ENCODE measurements around the gene GBGT1.
A peak's percentile ranks its signal among the peaks of the same experiment; 100 is the strongest.

Gene GBGT1

DNA sequence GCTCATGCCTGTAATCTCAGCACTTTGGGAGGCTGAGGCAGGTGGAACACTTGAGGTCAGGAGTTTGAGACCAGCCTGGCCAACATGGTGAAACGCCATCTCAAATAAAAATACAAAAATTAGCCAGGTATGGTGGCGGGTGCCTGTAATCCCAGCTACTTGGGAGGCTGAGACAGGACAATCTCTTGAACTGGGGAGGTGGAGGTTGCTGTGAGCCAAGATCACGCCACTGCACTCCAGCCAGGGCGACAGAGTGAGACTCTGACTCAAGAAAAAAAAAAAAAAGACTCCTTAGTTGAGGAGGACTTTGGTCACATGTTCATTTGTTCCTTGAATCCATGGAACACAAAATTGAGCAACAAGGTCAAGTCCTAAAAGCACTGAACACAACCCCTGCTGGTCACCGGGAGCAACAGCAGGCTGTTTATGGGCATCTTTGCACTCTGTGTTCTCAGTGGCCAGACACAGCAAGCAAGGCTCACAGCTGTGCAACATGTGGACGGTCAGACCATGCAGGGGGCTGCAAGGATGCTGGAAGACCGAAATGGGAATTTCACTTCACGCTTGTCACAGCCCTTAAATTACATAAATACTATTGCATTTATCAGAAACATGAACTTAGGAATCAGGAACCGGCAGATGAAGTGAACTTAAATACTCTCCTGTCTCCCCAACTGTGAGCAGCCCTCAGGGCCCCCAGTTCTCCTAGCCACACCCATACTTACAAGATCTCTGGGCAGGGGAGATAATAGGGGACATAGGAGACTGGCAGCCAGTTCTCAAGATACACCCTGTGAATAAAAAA is 2.8 kb downstream of the GBGT1 start:
- peak; percentile 8 to 69 (median 42) for DNase-seq

DNA sequence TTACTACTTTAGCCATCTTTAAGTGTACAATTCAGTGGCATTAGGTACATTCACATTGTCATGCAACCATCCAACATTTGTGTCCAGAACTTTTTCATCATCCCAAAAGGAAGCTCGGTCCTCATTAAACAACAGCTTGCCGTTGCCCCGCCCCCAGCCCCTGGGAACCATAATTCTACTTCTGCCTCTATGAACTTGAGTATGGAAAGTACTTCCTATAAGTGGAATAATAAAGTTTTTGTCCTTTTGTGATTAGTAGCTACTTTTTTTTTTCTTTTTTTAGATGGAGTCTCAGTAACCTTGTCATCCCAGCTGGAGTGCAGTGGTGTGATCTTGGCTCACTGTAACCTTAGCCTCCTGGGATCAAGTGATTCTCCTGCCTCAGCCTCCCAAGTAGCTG is 5.0 kb downstream of the GBGT1 start:
- no peak for DNase-seq

DNA sequence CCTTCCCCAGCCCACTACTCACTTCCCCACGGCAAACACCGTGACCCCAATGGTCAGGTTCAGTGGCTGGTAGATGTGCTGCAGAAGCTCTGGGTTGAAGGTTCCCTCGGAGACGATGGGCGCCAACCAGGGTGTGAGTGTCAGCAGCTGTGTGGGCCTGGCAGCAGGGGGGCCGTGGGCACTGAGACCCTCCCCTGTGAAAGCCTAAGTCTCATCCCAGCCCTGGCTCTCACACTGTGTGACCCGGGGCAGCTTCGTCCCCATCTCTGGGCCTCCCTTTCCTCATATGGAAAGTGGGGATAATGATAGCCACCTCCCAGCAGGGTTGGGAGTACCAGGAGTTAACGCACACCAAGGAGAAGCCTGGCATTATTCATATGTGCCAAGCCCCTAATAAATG is 8.6 kb downstream of the GBGT1 start:
- DNase-seq: no peak

DNA sequence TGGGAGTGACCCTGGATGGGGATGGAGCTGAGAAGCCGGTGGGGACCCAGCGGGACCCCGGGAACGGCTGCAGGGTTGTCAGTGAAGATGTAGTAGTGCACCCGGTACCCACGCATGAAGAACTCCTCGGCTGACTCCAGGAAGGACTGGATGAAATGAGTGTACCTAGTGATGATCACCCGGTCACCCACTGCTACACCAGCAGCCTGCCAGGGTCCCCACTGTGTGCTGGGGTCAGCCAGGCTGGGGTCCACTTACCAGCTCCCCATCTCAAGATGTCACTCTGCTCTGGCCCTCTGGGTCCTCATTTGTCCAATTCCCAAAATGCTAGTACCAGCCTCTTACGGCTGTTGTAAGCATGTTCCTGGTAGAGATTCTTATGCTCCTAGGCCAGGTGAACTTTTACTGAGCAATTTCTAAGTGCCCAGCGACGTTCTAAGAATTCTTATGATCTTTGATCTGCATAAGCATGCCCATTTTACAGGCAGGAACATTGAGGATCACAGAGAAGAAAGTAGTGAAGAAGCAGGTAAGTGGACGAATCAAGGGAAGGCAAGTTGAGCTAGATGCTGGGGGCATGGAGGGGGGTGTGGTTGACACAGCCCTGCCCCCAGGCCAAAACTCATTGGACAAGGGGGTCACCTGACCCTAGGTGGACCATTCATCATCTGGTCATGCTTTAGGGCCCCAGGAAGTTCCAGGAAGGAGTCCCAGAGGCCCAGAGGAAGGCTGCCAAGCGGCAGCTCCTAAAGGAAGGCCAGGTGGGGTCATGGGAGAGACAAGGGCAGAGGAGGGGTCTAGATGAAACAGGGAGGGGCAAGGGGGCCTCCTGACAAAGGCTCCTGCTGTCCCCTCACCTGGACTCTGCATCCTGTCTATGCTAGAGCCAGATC is 9.4 kb downstream of the GBGT1 start:
- no peak for DNase-seq

DNA sequence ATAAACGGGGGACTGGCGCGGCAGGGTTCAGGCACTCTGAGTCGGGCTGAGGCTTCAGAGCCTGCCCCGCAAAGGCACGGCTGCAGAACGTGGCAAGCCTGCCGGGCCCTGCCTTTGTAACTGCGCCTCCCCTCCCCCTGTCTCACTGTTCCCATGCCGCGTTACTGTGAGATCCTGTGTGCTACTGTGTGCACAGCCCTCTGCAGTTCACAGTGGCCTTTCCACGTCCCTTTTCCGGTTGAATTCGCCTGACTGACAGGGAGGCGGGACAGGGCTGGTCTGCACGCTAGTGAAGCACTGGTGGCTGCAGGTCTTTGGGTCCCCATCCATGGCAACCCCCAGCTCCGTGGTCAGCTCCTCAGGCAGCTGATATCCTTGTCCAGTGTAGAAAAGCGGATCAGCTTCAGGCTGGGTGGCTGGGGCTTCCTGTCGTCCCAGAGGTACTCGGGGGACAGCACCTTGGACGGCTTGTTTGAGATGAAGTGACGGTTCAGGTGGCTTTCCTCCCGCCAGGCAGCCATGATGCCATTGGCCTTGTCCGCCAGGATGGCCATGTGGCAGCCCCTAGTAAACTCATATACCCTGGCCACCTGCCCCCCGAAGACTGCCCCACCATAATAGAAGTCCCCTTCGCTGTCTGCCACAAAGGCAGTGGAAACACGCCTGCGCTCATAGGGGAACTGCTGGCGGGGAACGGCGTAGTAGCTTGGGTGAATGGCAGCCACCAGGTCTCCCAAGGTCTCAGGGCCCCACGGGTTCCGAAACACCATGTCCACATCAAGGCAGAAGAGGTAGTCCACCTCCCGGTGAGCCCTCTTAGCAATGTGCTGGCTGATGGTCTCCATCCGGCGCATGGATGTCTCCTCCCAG is 10.3 kb downstream of the GBGT1 start:
- no peak for DNase-seq

DNA sequence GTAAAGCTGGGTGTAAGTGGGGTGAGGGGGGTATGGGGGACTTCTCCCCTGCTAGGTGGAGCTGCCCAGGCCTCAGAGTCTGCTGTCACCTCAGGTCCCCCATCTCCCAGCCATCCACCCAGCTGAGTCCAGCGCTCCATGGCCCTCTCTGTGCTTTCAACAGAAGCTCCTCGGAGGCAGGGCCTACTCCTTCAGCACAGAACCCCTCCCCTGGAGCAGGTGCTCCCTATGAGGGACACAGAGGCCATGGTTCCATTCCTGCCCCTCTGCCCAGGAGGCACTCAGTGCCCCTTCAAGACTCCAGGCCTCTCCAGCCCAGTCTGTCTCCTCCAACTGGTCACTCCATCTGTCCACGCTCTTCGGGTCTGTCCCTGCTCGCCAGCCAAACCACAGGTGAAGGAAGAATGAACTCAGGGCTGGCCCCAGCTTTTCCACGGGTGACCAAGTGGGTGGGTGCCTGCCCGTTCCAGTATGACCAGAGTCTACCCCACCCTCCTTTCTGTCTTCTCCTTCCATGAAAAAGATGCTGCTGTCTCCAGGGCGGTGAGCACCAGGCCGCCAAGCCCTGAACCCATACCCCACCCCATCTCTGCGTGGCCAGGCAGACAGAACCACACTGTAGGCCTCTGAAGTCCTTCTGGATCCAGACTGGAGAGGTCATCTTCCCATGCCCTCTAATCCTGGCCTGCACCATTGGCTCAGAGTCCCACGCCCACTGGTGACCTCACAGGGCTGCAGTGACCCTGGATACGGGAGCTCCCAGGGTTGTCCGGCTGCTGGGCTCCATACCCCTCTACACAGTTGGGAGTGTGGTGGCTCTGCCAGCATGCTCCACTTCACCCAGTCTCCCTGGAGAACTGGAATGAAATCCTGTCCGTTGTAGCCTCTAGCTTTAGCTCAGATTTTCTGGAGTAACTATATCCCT is 11.9 kb downstream of the GBGT1 start:
- no peak for DNase-seq

DNA sequence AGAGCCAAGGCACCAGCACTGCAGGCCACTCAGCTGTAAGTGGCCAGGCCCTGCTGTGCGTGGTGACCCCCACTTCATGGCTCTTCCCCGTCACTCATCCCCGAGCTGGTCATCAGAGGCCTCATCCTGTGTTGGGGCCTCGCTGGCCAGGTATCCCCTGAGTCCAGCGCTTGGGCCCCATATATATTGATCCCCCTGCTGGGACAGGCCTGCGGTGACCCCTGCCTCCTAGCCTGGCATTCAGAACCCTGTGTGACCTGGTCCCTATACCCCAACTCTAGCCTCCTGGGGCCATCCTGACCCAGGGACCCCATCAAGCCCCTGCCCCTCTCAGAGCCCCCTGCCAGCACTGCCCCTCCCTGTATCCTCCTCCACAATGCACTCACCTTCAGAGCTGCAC is 12.7 kb downstream of the GBGT1 start:
- DNase-seq: no peak

DNA sequence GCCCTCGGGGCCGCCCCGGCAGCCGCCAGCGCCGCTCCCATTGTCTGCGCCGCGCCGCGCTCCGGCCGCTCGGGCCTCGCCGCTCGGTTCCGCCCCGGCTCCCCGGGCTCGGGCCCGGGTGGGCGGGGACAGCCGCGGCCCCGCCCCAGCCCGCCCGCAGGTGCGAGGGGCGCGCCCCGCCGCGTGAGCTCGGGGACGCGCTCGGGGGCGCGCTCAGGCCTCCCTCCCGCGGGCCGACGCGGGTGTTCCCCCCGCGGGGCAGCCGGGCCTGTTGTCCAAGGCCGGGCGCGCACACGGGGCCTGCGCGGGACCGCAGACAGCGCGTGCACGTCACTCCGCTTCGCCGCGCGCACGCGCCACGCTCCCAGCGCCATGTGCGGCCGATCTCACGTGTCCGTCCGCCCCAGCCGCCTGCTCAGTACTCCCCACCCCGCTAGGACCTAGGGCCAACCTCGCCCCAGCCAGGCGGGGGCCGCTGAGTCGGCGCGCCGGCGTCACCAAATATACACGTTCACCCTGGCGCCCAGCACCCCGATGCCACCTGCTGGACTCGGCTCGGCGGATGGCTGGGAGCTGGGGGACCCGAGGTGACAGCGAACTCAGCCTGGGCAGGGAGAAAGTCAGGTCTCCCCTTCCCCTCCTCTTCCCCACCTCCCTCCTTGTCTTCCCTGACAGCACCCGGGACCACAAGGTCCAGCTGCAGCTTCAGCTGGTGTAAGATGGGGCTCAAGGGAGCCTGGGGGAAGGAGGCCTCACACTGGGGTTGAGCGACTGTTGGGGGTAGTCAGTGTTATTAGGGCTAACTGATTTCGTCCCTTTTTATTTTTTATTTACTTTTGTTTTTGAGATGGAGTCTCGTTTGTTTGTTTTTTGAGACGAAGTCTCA is 14.3 kb downstream of the GBGT1 start:
- peak; percentile 90 to 97 (median 96) for DNase-seq

DNA sequence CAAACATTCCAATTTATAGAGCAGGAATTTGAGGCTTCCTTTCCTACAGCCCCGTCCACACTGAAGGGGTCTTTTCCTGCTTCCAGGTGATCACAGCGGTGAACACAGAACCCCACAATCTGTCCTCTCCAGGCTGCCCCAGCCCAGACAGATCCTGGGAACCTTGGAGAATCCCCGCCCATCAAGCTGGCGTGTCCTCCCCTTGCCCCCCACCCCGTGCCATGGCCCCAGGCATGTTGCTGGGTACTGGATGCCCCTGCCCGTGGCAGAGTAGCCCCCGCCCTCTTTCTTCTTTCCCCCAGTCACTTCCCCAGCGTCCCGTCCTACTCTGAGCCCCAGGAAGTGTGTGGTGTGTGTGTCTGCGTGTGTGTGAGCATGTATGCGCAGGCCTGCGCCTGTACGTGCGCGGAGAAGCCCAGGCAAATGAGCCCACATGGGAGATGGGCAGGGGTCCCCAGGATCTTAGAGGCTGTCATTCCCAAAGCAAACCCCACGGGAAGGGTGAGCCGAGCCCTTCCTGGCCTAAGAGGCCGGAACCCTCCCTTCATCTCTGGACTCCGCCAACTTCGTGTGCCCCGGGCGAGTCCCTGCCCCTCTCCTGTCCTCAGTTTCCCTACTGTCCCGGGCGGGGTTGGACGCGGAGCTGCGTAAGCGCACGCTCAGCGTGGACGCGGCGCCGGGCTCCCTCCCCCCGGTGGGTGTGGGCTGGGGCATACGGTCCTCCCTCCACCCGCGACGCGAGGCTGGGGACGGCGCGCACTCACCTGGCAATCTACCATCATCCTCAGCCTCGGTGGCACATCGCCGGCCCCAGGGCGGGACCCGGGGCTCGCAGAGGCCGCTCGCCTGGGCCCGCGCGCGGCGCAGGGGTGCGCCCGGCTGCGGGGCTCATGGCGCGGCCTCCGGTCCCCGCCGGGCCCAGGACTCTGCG is 15.2 kb downstream of the GBGT1 start:
- peak in 2 of 3 experiments; percentile 72 to 77 for DNase-seq

DNA sequence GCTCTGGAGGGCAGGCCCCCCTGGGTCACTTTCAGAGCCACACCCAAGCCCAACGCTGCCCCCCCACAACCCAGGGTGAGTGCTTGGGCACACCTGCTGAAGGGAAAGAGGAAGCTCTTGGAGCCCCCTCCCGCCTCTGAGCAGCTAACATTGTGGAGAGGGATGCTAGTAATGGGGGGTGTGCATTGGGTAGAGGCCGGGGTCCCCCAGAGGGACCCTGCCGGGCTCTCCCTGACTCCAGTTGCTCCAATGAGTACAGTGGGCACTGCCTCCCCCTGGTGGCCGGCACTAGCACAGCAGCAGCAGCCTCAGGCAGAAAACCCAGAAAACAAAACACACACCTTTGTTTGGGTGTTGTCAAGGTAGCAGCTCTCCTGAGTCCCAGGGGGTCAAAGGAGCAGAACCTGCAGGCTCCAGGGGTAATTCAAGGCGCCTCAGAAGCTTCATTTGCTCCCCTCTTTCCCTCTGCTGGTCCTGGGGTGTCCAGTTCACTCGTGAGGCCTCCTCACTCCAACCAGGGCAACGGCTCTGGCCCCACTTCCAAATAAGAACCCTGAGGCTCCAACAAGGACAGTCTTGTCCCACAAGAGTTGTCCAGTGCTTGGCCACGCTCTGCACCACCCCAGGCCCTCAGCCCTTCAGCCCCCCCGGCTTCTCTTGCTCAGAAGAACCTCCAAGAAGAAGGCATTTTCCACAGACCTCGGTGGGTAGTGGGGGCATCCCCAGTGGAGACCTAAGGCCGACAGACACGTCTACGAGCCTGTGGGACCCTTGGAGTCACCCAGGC is 16.1 kb downstream of the GBGT1 start:
- peak; percentile 46 to 91 (median 79) for DNase-seq

DNA sequence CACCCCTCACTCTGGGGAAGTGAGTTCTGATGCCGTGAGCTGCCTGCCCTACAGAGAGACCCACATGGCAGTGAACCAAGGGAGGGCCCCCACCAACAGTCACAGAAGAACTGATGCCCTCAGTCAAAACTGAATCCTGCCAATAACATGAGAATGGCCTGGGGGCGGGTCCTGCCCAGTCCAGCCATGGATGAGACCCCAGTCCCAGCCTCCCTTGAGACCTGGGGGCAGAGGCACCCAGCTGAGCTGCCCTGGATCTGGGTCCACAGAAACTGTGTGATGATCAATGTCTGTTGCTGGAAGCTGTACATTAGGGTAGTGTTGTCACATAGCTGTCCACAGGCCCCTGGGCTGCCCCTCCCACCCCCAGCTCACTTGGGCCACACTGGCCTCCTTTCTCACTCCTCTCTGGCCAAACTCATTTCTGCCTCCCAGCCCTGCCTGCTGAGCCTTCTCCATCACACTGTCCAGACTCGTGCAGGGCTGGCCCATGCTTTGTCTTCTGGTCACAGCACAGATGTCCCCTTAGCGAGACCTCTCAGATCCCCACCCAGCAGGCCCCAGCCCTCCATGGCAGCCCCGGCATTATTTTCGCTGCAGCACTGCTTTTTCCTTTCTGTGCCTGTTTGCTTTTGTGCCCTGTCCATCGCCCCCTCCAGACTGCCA is 16.8 kb downstream of the GBGT1 start:
- no peak for DNase-seq

DNA sequence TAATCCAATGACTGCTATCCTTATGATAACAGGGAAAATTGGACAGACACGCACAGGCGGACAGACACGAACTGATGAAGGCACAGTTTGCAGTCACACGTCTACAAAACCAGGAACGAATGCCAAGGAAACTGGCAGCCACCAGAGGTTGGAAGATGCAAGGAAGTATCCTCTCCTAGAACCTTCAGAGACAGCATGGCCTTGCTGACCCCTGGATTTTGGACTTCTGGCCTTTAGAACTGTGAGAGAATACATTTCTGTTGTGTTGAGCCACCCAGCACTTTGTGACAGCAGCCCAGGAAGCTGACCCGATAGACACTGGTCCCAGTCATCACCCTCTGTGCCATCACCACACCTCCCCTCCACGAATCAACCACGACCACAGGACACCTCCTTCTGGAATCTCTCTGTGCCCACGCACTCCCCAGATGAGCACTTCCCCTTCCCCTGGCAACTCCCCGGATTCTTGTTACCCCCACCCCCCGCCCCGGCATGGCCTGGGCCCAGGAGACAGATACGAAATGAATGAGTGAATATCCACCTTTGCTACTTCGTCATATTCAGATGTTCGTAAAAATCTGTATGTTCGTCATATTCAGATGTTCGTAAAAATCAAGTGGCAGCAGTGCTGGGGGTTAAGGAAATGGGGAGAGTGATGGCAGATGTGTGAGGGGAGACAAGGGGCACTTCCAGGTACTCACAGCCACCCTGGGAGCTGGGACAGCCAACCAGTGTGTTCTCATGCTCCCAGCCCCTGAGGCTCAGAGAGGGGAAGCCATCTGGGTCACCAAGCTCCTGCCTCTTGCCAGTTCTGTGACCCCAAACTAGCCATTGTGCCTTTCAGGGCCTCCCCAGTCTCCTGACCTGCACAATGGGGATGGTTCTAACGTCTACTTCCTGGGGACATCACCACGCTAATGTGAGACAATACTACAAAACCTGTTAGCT is 18.5 kb downstream of the GBGT1 start:
- DNase-seq: no peak

DNA sequence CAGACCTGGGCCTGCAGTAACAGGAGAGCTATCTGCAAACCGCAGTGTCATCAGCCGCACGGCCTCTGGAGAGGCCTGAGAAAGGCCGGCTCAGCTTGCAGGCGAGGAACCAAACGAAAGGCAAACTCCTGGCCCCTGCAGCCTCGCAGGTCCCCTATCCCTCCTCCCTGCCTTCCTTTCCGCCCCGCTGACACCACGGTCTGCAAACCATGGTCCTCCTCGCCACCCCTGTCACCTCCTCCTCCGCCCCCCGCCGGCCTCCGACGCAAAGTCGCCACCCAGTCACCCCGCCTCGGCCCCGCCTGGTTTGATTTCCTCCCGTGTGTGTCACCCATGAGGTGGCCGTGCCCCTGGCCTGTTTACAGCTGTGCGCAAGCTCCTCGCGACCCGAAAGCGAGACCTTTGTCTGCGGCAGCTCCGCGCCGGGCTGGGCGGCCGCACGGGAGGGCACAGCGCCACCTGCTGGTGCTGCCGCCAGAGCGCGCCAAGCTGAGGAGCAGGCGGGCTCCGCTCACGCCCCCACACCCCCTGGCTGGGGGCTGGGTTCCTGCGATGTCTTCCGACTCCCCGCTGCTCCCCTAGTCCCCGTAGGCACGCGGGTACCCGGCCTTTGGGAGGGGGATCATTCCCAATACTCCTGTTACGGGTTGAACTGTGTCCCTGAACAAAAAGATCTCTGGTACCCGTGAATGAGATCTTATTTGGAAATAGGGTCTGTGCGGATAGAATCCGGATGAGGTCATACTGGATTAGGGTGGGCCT is 19.4 kb downstream of the GBGT1 start:
- peak; percentile 59 to 88 (median 83) for DNase-seq

DNA sequence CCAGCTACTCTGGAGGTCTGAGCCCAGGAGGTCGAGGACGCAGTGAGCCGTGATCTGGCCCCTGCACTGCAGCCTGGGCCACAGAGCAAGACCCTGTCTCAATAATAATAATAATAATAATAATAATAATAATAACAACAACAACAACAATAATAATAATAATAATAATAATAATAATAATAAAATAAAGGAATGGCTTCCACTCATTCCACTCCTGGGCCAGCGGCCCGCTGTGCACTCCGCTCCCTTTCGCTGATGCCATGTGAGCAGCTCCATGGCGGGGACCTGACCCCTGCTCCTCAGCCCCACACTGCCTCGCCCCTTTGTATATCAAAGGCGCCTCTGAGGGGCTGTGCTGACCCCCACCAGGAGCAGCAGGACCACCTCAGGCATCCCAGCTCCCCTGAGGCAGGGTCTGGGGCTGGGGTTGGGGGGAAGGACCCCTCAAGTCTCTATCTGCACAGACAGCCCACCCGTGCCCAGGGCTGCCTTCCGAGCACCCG is 20.0 kb downstream of the GBGT1 start:
- DNase-seq: no peak

DNA sequence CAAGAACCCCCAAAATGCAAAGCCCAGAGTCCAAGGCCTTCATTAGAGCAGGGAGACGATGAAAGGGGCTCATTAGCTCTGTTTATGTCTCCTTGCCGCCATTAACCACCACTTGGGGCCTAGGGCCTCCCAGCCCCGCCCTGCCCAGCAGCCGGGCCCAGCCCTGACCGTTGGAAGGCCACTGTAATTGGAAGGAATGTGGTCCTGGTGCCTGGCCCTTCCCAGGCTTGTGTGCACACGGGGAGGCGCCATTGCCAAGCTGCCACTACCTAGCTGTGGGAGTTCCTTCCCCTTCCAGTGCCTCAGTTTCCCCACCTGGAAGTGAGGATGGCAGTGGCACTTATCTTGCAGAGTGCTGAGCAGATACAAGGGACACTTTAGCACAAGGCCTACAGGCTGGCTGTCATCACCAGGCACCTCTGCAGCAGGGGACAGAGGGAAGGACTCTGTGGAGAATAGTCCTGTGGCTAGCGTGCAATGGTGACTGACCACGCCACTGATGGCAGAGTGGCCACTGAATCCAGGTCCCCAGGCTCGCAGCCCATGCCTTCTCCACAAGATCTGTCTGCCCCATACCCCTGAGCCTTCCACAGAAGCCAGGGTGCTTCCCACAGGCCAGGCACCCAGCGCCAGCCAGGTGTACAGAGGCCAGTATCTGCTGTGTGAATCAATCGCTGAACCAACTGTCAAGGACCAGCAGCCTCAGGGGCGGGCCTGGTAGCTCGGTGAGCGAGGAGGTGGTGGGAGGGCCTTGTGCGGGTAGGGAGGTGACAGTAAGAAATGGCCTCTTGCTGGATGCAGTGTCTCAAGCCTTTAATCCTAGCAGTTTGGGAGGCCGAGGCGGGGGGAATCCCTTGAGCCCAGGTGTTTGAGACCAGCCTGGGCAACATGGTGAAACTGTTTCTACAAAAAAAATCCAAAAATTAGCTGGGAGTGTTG is 20.8 kb downstream of the GBGT1 start:
- DNase-seq: no peak
